ENCODE measurements around the gene SMAP1. TPM values are rescaled to one million over a fixed set of nuclear protein-coding genes. Genes with fewer than 3 reads are reported as not detected.

Gene SMAP1
- total RNA-seq, 4 donors from 2014 or later = 31.7 to 44.6 (median 33.6) TPM

DNA sequence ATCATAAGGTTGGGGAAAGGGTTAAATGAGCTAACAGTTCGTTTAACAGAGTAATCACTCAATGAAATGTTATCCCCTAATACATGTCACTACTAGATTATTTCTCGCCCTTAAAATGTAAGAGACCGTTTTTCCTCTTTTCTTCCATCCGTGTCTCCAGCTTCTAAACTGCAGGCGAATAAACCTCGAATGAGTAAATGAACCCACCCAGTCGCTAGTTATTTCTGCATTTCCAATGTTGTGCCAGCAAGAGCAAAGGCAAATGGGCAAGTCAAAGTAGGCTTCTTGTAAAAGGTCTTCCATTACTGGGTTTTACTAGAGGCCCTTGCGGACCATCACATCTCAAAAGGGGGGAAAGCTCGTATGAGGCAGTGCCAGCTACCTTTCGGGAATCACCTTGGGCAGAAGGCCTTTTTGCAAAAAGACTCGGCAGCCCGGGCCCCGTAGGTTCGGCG, 400 bp upstream of the SMAP1 start:
- H3K4me1 ChIP-seq = peaks cover 6 to 49% (median 16%) of the 10 kb centered on the region in 3 donors
- intact Hi-C loops (cut with DNase I) = no loop called here
- H3K36me3 ChIP-seq = no peaks in the 10 kb centered on the region
- peak overlapping the region; percentile 72 to 96 (median 94) for H3K4me3 ChIP-seq
- no peak for TF ChIP-seq POLR2A (IDR thresholded peaks at IDR 0.05)
- TF ChIP-seq, protein P1, sequence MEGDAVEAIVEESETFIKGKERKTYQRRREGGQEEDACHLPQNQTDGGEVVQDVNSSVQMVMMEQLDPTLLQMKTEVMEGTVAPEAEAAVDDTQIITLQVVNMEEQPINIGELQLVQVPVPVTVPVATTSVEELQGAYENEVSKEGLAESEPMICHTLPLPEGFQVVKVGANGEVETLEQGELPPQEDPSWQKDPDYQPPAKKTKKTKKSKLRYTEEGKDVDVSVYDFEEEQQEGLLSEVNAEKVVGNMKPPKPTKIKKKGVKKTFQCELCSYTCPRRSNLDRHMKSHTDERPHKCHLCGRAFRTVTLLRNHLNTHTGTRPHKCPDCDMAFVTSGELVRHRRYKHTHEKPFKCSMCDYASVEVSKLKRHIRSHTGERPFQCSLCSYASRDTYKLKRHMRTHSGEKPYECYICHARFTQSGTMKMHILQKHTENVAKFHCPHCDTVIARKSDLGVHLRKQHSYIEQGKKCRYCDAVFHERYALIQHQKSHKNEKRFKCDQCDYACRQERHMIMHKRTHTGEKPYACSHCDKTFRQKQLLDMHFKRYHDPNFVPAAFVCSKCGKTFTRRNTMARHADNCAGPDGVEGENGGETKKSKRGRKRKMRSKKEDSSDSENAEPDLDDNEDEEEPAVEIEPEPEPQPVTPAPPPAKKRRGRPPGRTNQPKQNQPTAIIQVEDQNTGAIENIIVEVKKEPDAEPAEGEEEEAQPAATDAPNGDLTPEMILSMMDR (IDR thresholded peaks at IDR 0.05) = no peak
- H3K27me3 ChIP-seq = no peaks in the 10 kb centered on the region
- peak overlapping the region; percentile 92 to 96 (median 96) for H3K27ac ChIP-seq
- WGBS, 2 donors = 6 to 16% methylated on average over 7 to 15 of the region's 15 CpGs
- no peaks in the 10 kb centered on the region for H3K9me3 ChIP-seq
- DNase-seq = no peak

GRCh38 chr6:70668499-70668812, 773 bp downstream of the SMAP1 start:
- DNase-seq = no peak
- Histone ChIP-seq H3K4me3 (peak overlapping the region; percentile 72 to 96 (median 94)), H3K27me3 (no peaks in the 10 kb centered on the region), H3K36me3 (no peaks in the 10 kb centered on the region), H3K9me3 (no peaks in the 10 kb centered on the region), H3K27ac (peak overlapping the region; percentile 92 to 96 (median 96)), H3K4me1 (peaks cover 10 to 61% (median 25%) of the 10 kb centered on the region in 3 donors)
- WGBS, 2 donors = 0 to 3% methylated on average over 2 to 8 of the region's 8 CpGs
- intact Hi-C loops (cut with DNase I) = no loop called here
- TF ChIP-seq, protein P1 (IDR thresholded peaks at IDR 0.05) = no peak
- no peak for TF ChIP-seq POLR2A (IDR thresholded peaks at IDR 0.05)

DNA sequence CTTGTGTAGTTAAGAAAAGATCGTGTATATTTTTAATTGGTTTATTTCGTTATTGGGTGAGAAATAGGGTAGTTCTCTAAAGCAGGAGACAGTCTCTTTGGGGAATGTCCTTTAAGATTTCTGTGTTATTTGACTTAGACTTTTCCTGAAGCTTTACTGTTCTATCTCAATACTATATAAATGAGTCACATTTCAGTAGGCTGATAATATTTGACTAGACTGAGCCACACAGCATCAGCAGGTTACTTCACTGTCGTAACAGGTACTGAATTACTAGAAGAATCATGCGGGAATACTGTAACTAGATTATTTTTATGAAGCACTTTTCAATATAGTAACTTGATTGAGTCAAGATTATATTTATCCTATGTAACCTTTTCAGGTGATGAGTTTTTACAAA, 1.4 kb downstream of the SMAP1 start:
- Histone ChIP-seq H3K4me3 (peak overlapping the region; percentile 72 to 96 (median 94)), H3K27ac (peak overlapping the region in 3 of 4 donors; percentile 92 to 96 (median 95)), H3K9me3 (no peaks in the 10 kb centered on the region), H3K4me1 (peaks cover 10 to 66% (median 25%) of the 10 kb centered on the region in 3 donors), H3K36me3 (no peaks in the 10 kb centered on the region), H3K27me3 (no peaks in the 10 kb centered on the region)
- no peak for DNase-seq
- intact Hi-C loops (cut with DNase I) = no loop called here
- TF ChIP-seq, protein P1 (IDR thresholded peaks at IDR 0.05) = no peak
- TF ChIP-seq POLR2A (IDR thresholded peaks at IDR 0.05) = no peak
- 25 to 34% methylated on average over 4 of the region's 4 CpGs for WGBS, 2 donors

GRCh38 chr6:70672549-70672948, 4.9 kb downstream of the SMAP1 start:
- 40 to 76% methylated on average over 1 of the region's 1 CpG for WGBS, 2 donors

GRCh38 chr6:70673054-70673453, 5.4 kb downstream of the SMAP1 start:
- H3K27ac ChIP-seq = no peak overlapping the region
- H3K9me3 ChIP-seq = no peaks in the 10 kb centered on the region
- DNase-seq = no peak
- no peak overlapping the region for H3K4me3 ChIP-seq
- 53 to 81% methylated on average over 2 of the region's 2 CpGs for WGBS, 2 donors
- peaks cover 4 to 57% (median 25%) of the 10 kb centered on the region in 3 donors for H3K4me1 ChIP-seq
- no peaks in the 10 kb centered on the region for H3K27me3 ChIP-seq
- TF ChIP-seq POLR2A (IDR thresholded peaks at IDR 0.05) = no peak
- TF ChIP-seq, protein P1 (IDR thresholded peaks at IDR 0.05) = no peak
- intact Hi-C loops (cut with DNase I) = no loop called here
- H3K36me3 ChIP-seq = no peaks in the 10 kb centered on the region

More at GRCh38 chr6:70672549-70672948, 4.9 kb downstream of the SMAP1 start:
- Histone ChIP-seq H3K36me3 (no peaks in the 10 kb centered on the region), H3K4me1 (peaks cover 4 to 57% (median 25%) of the 10 kb centered on the region in 3 donors), H3K27me3 (no peaks in the 10 kb centered on the region), H3K27ac (no peak overlapping the region), H3K9me3 (no peaks in the 10 kb centered on the region), H3K4me3 (no peak overlapping the region)
- no peak for DNase-seq
- TF ChIP-seq, protein P1 (IDR thresholded peaks at IDR 0.05) = no peak
- no peak for TF ChIP-seq POLR2A (IDR thresholded peaks at IDR 0.05)
- intact Hi-C loops (cut with DNase I) = no loop called here
